HCT116 (cell line): ENCODE measurements around the gene SUPT3H. TPM values are rescaled to one million over a fixed set of nuclear protein-coding genes. Genes with fewer than 3 reads are reported as not detected.

Experiments used
- ATAC-seq: fragments of 200-7000 bp; cut with Tn5 transposase; 2 replicates; pipeline ENCODE4 v1.9.1; 2020; ENCODE audit warnings: mild to moderate bottlenecking, moderate library complexity
- BruUV-seq: library from RNA; stranded (reverse); fragments of 400-500 nt; replicated peaks from 2 replicates; lab custom pipeline; 2021; lab: Mats Ljungman, UMichigan
- CTCF ChIA-PET: fragments of 300-600 bp; sonication (Branson Sonifier 250); formaldehyde crosslinking; loops from one replicate; lab custom pipeline; 2021; ENCODE audit warnings: antibody characterized with exemption; lab: Charles Lee
- POLR2A ChIA-PET: fragments of 300-600, 350-600 bp; sonication (Branson Sonifier 250); formaldehyde crosslinking; loops from one replicate; lab custom pipeline; 2021; ENCODE audit warnings: antibody characterized with exemption; lab: Charles Lee
- RAD21 ChIA-PET, 2 experiments: fragments of 300-600 bp; sonication (Branson Sonifier 250); formaldehyde crosslinking; loops; one replicate each; lab custom pipeline; 2023; ENCODE audit warnings: low total read pairs in 2 of 2; ENCODE audit not compliant: uncharacterized antibody in 2 of 2, unreplicated experiment in 2 of 2, low non-redundant PET in 1 of 2; lab: Charles Lee
- DNase-seq: peaks from one replicate; pipeline ENCODE4 v3.0.0-alpha.2; 2010; ENCODE audit warnings: low read depth, low spot score
- H2AFZ ChIP-seq: fragments of 200-600 bp; shearing (Covaris generic), sonication (generic); 2 replicates; pipeline ENCODE4 v1.6.1; 2017; ENCODE audit warnings: low read depth, mixed run types, mixed read lengths, antibody characterized with exemption, low read length; ENCODE audit not compliant: poor library complexity, severe bottlenecking
- H3K27ac ChIP-seq: 2 replicates; pipeline ENCODE4 v1.5.1; 2012; ENCODE audit warnings: low read depth, low read length
- H3K27me3 ChIP-seq: fragments of 200-600 bp; sonication (generic); 2 replicates; pipeline ENCODE4 v1.6.1; 2016; ENCODE audit warnings: mixed run types, low read length, mixed read lengths; ENCODE audit not compliant: insufficient read depth
- H3K36me3 ChIP-seq, 2 experiments: fragments of 200-500 bp in 1 of 2; fragments of 200-600 bp in 1 of 2; sonication (Bioruptor generic) in 1 of 2; sonication (generic) in 1 of 2; 2 replicates each; pipeline versions ENCODE4 v1.5.1 to v1.6.1; 2014 to 2016; ENCODE audit warnings: low read length in 2 of 2, inconsistent platforms in 1 of 2, mixed read lengths in 1 of 2, mixed run types in 1 of 2; ENCODE audit not compliant: insufficient read depth in 2 of 2, control insufficient read depth in 1 of 2
- H3K4me1 ChIP-seq, 2 experiments: fragments of 200-600 bp in 1 of 2; sonication (generic) in 1 of 2; 2 replicates each; pipeline versions ENCODE4 v1.5.1 to v1.6.1; 2012 to 2017; ENCODE audit warnings: low read length in 2 of 2, inconsistent platforms in 1 of 2, mild to moderate bottlenecking in 1 of 2, mixed read lengths in 1 of 2, mixed run types in 1 of 2, moderate library complexity in 1 of 2; ENCODE audit not compliant: insufficient read depth in 2 of 2, control insufficient read depth in 1 of 2
- H3K4me2 ChIP-seq: fragments of 200-600 bp; sonication (generic); 2 replicates; pipeline ENCODE4 v1.6.1; 2017; ENCODE audit warnings: mixed run types, low read length, mixed read lengths
- H3K4me3 ChIP-seq, 2 experiments: fragments of 200-600 bp in 1 of 2; sonication (generic) in 1 of 2; replicated peaks in 1 of 2; 2 replicates each; pipeline ENCODE4 v1.5.1; 2011 to 2016; ENCODE audit warnings: low read length in 2 of 2, control low read depth in 1 of 2, low read depth in 1 of 2, mild to moderate bottlenecking in 1 of 2, mixed read lengths in 1 of 2, mixed run types in 1 of 2
- H3K79me2 ChIP-seq: fragments of 200-600 bp; sonication (generic); 2 replicates; pipeline ENCODE4 v1.6.1; 2017; ENCODE audit warnings: mild to moderate bottlenecking, mixed run types, low read length, moderate library complexity, mixed read lengths; ENCODE audit not compliant: insufficient read depth
- H3K9ac ChIP-seq: fragments of 200-600 bp; sonication (generic); 2 replicates; pipeline ENCODE4 v1.6.1; 2016; ENCODE audit warnings: low read length, mixed read lengths
- H3K9me2 ChIP-seq: fragments of 200-600 bp; sonication (generic), shearing (Covaris generic); 2 replicates; pipeline ENCODE4 v1.6.1; 2017; ENCODE audit warnings: mixed run types, mild to moderate bottlenecking, moderate library complexity; ENCODE audit not compliant: insufficient read depth
- H3K9me3 ChIP-seq, 2 experiments: fragments of 200-500 bp in 1 of 2; fragments of 200-600 bp in 1 of 2; sonication (Bioruptor generic) in 1 of 2; sonication (generic) in 1 of 2; 2 replicates each; pipeline ENCODE4 v1.6.1; 2014 to 2017; ENCODE audit warnings: low read length in 2 of 2, mixed read lengths in 2 of 2, inconsistent platforms in 1 of 2, low read depth in 1 of 2, mild to moderate bottlenecking in 1 of 2, mixed run types in 1 of 2, moderate library complexity in 1 of 2; ENCODE audit not compliant: control insufficient read depth in 1 of 2, insufficient read depth in 1 of 2
- H4K20me1 ChIP-seq: fragments of 200-600 bp; sonication (generic), shearing (Covaris generic); 2 replicates; pipeline ENCODE4 v1.6.1; 2017; ENCODE audit warnings: mixed run types, mild to moderate bottlenecking, moderate library complexity; ENCODE audit not compliant: insufficient read depth
- ATF3 ChIP-seq: IDR thresholded peaks from 2 replicates; pipeline ENCODE4 v1.6.1; 2012
- CBX3 ChIP-seq: IDR thresholded peaks from 2 replicates; pipeline ENCODE4 v1.6.1; 2012; ENCODE audit warnings: low read depth
- EGR1 ChIP-seq: IDR thresholded peaks from 2 replicates; pipeline ENCODE4 v1.6.1; 2012; ENCODE audit warnings: low read depth
- ELF1 ChIP-seq: IDR thresholded peaks from 2 replicates; pipeline ENCODE4 v1.6.1; 2012; ENCODE audit warnings: low read depth, borderline replicate concordance
- EZH2phosphoT487 ChIP-seq: fragments of 200-600 bp; IDR thresholded peaks from 2 replicates; pipeline ENCODE4 v1.6.1; 2018; ENCODE audit warnings: antibody characterized with exemption, borderline replicate concordance
- FOSL1 ChIP-seq: IDR thresholded peaks from 2 replicates; pipeline ENCODE4 v1.6.1; 2012; ENCODE audit warnings: low read depth
- JUND ChIP-seq: IDR thresholded peaks from 2 replicates; pipeline ENCODE4 v1.6.1; 2012
- MAX ChIP-seq: IDR thresholded peaks from 2 replicates; pipeline ENCODE4 v1.6.1; 2012
- REST ChIP-seq: IDR thresholded peaks from 2 replicates; pipeline ENCODE4 v1.6.1; 2012; ENCODE audit warnings: low read depth
- SP1 ChIP-seq: IDR thresholded peaks from 2 replicates; pipeline ENCODE4 v1.6.1; 2012; ENCODE audit warnings: low read depth
- TCF7L2 ChIP-seq: IDR thresholded peaks from 2 replicates; pipeline ENCODE4 v1.7.0; 2011; ENCODE audit warnings: borderline replicate concordance, inconsistent platforms; ENCODE audit not compliant: insufficient read depth, insufficient read length; ENCODE audit errors: extremely low read depth
- YY1 ChIP-seq: IDR thresholded peaks from 2 replicates; pipeline ENCODE4 v1.6.1; 2011; ENCODE audit warnings: low read length, low read depth, moderate library complexity, mild to moderate bottlenecking; ENCODE audit not compliant: insufficient replicate concordance; ENCODE audit errors: extremely low read depth
- ZFX ChIP-seq: fragments of 450-650 bp; IDR thresholded peaks from 2 replicates; pipeline ENCODE4 v1.6.1; 2017
- ZNF274 ChIP-seq: fragments of 200-500 bp; sonication (Bioruptor generic); IDR thresholded peaks from 2 replicates; pipeline ENCODE4 v1.6.1; 2014; ENCODE audit warnings: mild to moderate bottlenecking, low read depth, low read length, inconsistent platforms
- intact Hi-C: fragments of 100-400 bp; cut with micrococcal nuclease; formaldehyde crosslinking; loops from 2 replicates; pipeline ENCODE4 v1.10.0; 2022
- total RNA-seq: library from RNA; stranded (reverse); gene quantifications from one replicate; pipeline ENCODE4 v1.2.1, GENCODE V29; 2021; ENCODE audit not compliant: unreplicated experiment

The SUPT3H gene
- total RNA-seq, 1 experiment from 2014 or later: 7.4 TPM

- H4K20me1 ChIP-seq: no peaks in the 10 kb centered on the region
- TF ChIP-seq EZH2phosphoT487: no peak
- no peak for TF ChIP-seq ZFX
- no peak for TF ChIP-seq ELF1
- TF ChIP-seq MAX: no peak
- TF ChIP-seq YY1: no peak
- no peak for TF ChIP-seq FOSL1
- TF ChIP-seq EGR1: no peak
- no peak for TF ChIP-seq ZNF274
- no peak for TF ChIP-seq ATF3
- no peak for TF ChIP-seq JUND
- TF ChIP-seq SP1: no peak
- no peak for TF ChIP-seq CBX3
- TF ChIP-seq TCF7L2: no peak
- TF ChIP-seq REST: no peak
- POLR2A ChIA-PET: no interaction called here
- no peak overlapping the region for H3K9ac ChIP-seq
- H3K4me3 ChIP-seq: no peak overlapping the region
- no peaks in the 10 kb centered on the region for H3K79me2 ChIP-seq
- BruUV-seq: no TSS peak
- H3K27me3 ChIP-seq: no peaks in the 10 kb centered on the region
- intact Hi-C loops: no loop called here
- peaks cover 3% of the 10 kb centered on the region in 2 experiments; a peak in 1 of 4 replicates for H3K9me3 ChIP-seq
- H3K4me1 ChIP-seq: no peaks in the 10 kb centered on the region
- CTCF ChIA-PET: no interaction called here
- DNase-seq (no peak), ATAC-seq (no peak)
- no peak overlapping the region for H2AFZ ChIP-seq
- no peaks in the 10 kb centered on the region for H3K9me2 ChIP-seq
- H3K36me3 ChIP-seq: no peaks in the 10 kb centered on the region
- no peak overlapping the region for H3K4me2 ChIP-seq
- H3K27ac ChIP-seq: no peak overlapping the region
- RAD21 ChIA-PET: no interaction called here
Observed at GRCh38 chr6:44785130-44785529, 592.6 kb downstream of the SUPT3H start.
